IMR-90 (cell line): ENCODE results near the gene SPEG. TPM values are rescaled to one million over a fixed set of nuclear protein-coding genes. Genes with fewer than 3 reads are reported as not detected.
A peak's percentile ranks its signal among the peaks of the same experiment; 100 is the strongest.

ENCODE experiments used
- ATAC-seq: fragments of 200-7000 bp; cut with Tn5 transposase; 2 replicates; pipeline ENCODE4 v1.9.1; 2020; ENCODE audit warnings: low read depth, mild to moderate bottlenecking, moderate library complexity
- BruUV-seq: library from RNA; stranded (reverse); fragments of 400-500 nt; replicated peaks from 2 replicates; lab custom pipeline; 2021; lab: Mats Ljungman, UMichigan
- CTCF ChIA-PET: fragments of 300-600 bp; formaldehyde crosslinking; extraction: SDS; loops from one replicate; lab custom pipeline; 2021; ENCODE audit warnings: antibody characterized with exemption; lab: Yijun Ruan, JAX
- POLR2A ChIA-PET: fragments of 300-600 bp; sonication (Branson Sonifier 250); formaldehyde crosslinking; loops from one replicate; lab custom pipeline; 2022; ENCODE audit warnings: antibody characterized with exemption; ENCODE audit not compliant: unreplicated experiment; lab: Charles Lee
- DNase-seq: peaks from one replicate; pipeline ENCODE4 v3.0.0; 2013
- H2AFZ ChIP-seq: replicated peaks from 2 replicates; pipeline ENCODE3; 2013; ENCODE audit warnings: low read length, mild to moderate bottlenecking; ENCODE audit not compliant: poor library complexity
- H2AK5ac ChIP-seq: 2 replicates; pipeline ENCODE4 v1.6.1; 2013; ENCODE audit warnings: low read depth, low read length, inconsistent platforms
- H2AK9ac ChIP-seq: replicated peaks from 2 replicates; pipeline ENCODE3; 2013; ENCODE audit warnings: mild to moderate bottlenecking, low read depth, low read length, moderate library complexity; ENCODE audit not compliant: poor library complexity
- H2BK120ac ChIP-seq: 2 replicates; pipeline ENCODE4 v1.6.1; 2013; ENCODE audit warnings: low read depth, low read length, inconsistent platforms
- H2BK15ac ChIP-seq: 3 replicates; pipeline ENCODE4 v1.6.1; 2013; ENCODE audit warnings: low read depth, low read length, inconsistent platforms
- H2BK20ac ChIP-seq: 2 replicates; pipeline ENCODE4 v1.6.1; 2013; ENCODE audit warnings: low read depth, mild to moderate bottlenecking, inconsistent platforms, low read length, moderate library complexity
- H2BK5ac ChIP-seq: 2 replicates; pipeline ENCODE4 v1.6.1; 2013; ENCODE audit warnings: mild to moderate bottlenecking, low read depth, low read length, inconsistent platforms; ENCODE audit not compliant: poor library complexity, severe bottlenecking
- H3K14ac ChIP-seq: replicated peaks from 2 replicates; pipeline ENCODE4 v1.6.1; 2013; ENCODE audit warnings: low read depth, low read length, inconsistent platforms
- H3K18ac ChIP-seq: 2 replicates; pipeline ENCODE4 v1.6.1; 2013; ENCODE audit warnings: low read depth, low read length, control low read depth
- H3K23ac ChIP-seq: 2 replicates; pipeline ENCODE4 v1.6.1; 2013; ENCODE audit warnings: low read depth, low read length, inconsistent platforms
- H3K27ac ChIP-seq: 2 replicates; pipeline ENCODE4 v1.5.1; 2013; ENCODE audit warnings: mild to moderate bottlenecking, control low read depth, low read length; ENCODE audit not compliant: insufficient read depth
- H3K27me3 ChIP-seq: 2 replicates; pipeline ENCODE4 v1.6.1; 2013; ENCODE audit warnings: low read length; ENCODE audit not compliant: control insufficient read depth, insufficient read depth
- H3K36me3 ChIP-seq: 2 replicates; pipeline ENCODE4 v1.6.1; 2013; ENCODE audit warnings: low read length, mixed read lengths; ENCODE audit not compliant: control insufficient read depth, insufficient read depth
- H3K4ac ChIP-seq: 2 replicates; pipeline ENCODE4 v1.6.1; 2013; ENCODE audit warnings: low read depth, low read length, inconsistent platforms
- H3K4me1 ChIP-seq: 2 replicates; pipeline ENCODE4 v1.6.1; 2013; ENCODE audit warnings: low read length, mixed read lengths; ENCODE audit not compliant: control insufficient read depth, insufficient read depth
- H3K4me2 ChIP-seq: 2 replicates; pipeline ENCODE4 v1.6.1; 2013; ENCODE audit warnings: low read depth, mild to moderate bottlenecking, control low read depth, low read length, moderate library complexity
- H3K4me3 ChIP-seq: 2 replicates; pipeline ENCODE4 v1.5.1; 2013; ENCODE audit warnings: low read depth, mild to moderate bottlenecking, control low read depth, low read length, moderate library complexity; ENCODE audit not compliant: insufficient read depth
- H3K56ac ChIP-seq: 2 replicates; pipeline ENCODE4 v1.6.1; 2013; ENCODE audit warnings: low read length, inconsistent platforms; ENCODE audit not compliant: insufficient read depth; ENCODE audit errors: extremely low read depth
- H3K79me1 ChIP-seq, 2 experiments: 2 replicates each; pipeline ENCODE4 v1.6.1; 2013; ENCODE audit warnings: low read length in 2 of 2, inconsistent platforms in 1 of 2, low read depth in 1 of 2
- H3K9ac ChIP-seq: 2 replicates; pipeline ENCODE4 v1.6.1; 2013; ENCODE audit warnings: low read depth, low read length, control low read depth
- H3K9me1 ChIP-seq: 2 replicates; pipeline ENCODE4 v1.6.1; 2013; ENCODE audit warnings: low read length, inconsistent platforms; ENCODE audit not compliant: insufficient read depth
- H3K9me3 ChIP-seq: 2 replicates; pipeline ENCODE4 v1.6.1; 2013; ENCODE audit warnings: low read length; ENCODE audit not compliant: control insufficient read depth, insufficient read depth
- H4K20me1 ChIP-seq: 2 replicates; pipeline ENCODE4 v1.6.1; 2013; ENCODE audit warnings: low read length, inconsistent platforms; ENCODE audit not compliant: insufficient read depth
- H4K5ac ChIP-seq: 2 replicates; pipeline ENCODE4 v1.6.1; 2013; ENCODE audit warnings: mild to moderate bottlenecking, low read depth, low read length, control low read depth
- H4K8ac ChIP-seq, 2 experiments: 2 replicates each; pipeline ENCODE4 v1.6.1; 2013; ENCODE audit warnings: low read depth in 2 of 2, low read length in 2 of 2, control low read depth in 1 of 2, inconsistent platforms in 1 of 2
- H4K91ac ChIP-seq: 2 replicates; pipeline ENCODE4 v1.6.1; 2013; ENCODE audit warnings: low read depth, low read length, inconsistent platforms; ENCODE audit not compliant: insufficient read depth
- BHLHE40 ChIP-seq: fragments of 150-350 bp; IDR thresholded peaks from 2 replicates; pipeline ENCODE4 v1.6.1; 2016; ENCODE audit warnings: mild to moderate bottlenecking, low read depth, low read length
- CEBPB ChIP-seq: IDR thresholded peaks from 2 replicates; pipeline ENCODE4 v1.6.1; 2012; ENCODE audit warnings: low read depth, low read length, improper control_type of control experiment
- CHD1 ChIP-seq: IDR thresholded peaks from 2 replicates; pipeline ENCODE4 v1.6.1; 2012; ENCODE audit warnings: low read depth, low read length, improper control_type of control experiment
- CTCF ChIP-seq: conservative IDR thresholded peaks from 2 replicates; pipeline ENCODE4 v1.5.1; 2012; ENCODE audit warnings: mild to moderate bottlenecking, low read depth, low read length, improper control_type of control experiment
- ELK1 ChIP-seq: fragments of 150-350 bp; IDR thresholded peaks from 2 replicates; pipeline ENCODE4 v1.6.1; 2016; ENCODE audit warnings: low read depth, mild to moderate bottlenecking, low read length, moderate library complexity, borderline replicate concordance
- FOS ChIP-seq: fragments of 150-350 bp; IDR thresholded peaks from 2 replicates; pipeline ENCODE4 v1.6.1; 2016; ENCODE audit warnings: low read depth, low read length
- MAFK ChIP-seq: IDR thresholded peaks from 2 replicates; pipeline ENCODE4 v1.6.1; 2012; ENCODE audit warnings: low read depth, low read length, improper control_type of control experiment
- MAZ ChIP-seq: IDR thresholded peaks from 2 replicates; pipeline ENCODE4 v1.6.1; 2012; ENCODE audit warnings: low read depth, mild to moderate bottlenecking, low read length, improper control_type of control experiment, moderate library complexity, borderline replicate concordance
- MXI1 ChIP-seq: IDR thresholded peaks from 2 replicates; pipeline ENCODE4 v1.6.1; 2012; ENCODE audit warnings: low read depth, mild to moderate bottlenecking, low read length, moderate library complexity, borderline replicate concordance
- NFE2L2 ChIP-seq: fragments of 150-350 bp; IDR thresholded peaks from 2 replicates; pipeline ENCODE4 v1.6.1; 2016; ENCODE audit warnings: low read depth, mild to moderate bottlenecking, low read length
- POLR2A ChIP-seq: IDR thresholded peaks from 2 replicates; pipeline ENCODE4 v1.6.1; 2012; ENCODE audit warnings: mild to moderate bottlenecking, low read depth, low read length
- RAD21 ChIP-seq: IDR thresholded peaks from 2 replicates; pipeline ENCODE4 v1.6.1; 2012; ENCODE audit warnings: low read length, improper control_type of control experiment
- RCOR1 ChIP-seq: IDR thresholded peaks from 2 replicates; pipeline ENCODE4 v1.6.1; 2012; ENCODE audit warnings: mild to moderate bottlenecking, low read length, improper control_type of control experiment; ENCODE audit not compliant: insufficient replicate concordance
- SMC3 ChIP-seq: fragments of 150-350 bp; IDR thresholded peaks from 2 replicates; pipeline ENCODE4 v1.6.1; 2016; ENCODE audit warnings: low read depth, mild to moderate bottlenecking, antibody characterized with exemption, low read length, moderate library complexity
- USF2 ChIP-seq: fragments of 150-350 bp; IDR thresholded peaks from 2 replicates; pipeline ENCODE4 v1.6.1; 2017; ENCODE audit warnings: mild to moderate bottlenecking, antibody characterized with exemption, low read length, low read depth
- WGBS, 2 experiments: methylation state at CpG; one replicate each; pipeline versions ENCODE4 v1.1.5 to v1.1.7; 2013; ENCODE audit warnings: missing lambda C conversion rate in 2 of 2; ENCODE audit not compliant: insufficient read length in 1 of 2; ENCODE audit errors: extremely low coverage in 2 of 2; 5-methylcytosine and 5-hydroxymethylcytosine counted together
- dilution Hi-C: fragments of 300-500 bp; cut with HindIII; formaldehyde crosslinking; loops from one replicate; pipeline ENCODE4 v1.14.3; 2018; ENCODE audit warnings: low sequenced_read_pairs; ENCODE audit not compliant: unreplicated experiment
- in situ Hi-C: fragments of 300-500 bp; cut with MboI; formaldehyde crosslinking; loops from 3 replicates; pipeline ENCODE4 v1.14.3; 2019; ENCODE audit warnings: low sequenced_read_pairs, inconsistent platforms, mixed read lengths
- intact Hi-C: fragments of 100-400 bp; cut with micrococcal nuclease; formaldehyde crosslinking; loops from 2 replicates; pipeline ENCODE4 v1.10.0; 2022
- polyA plus RNA-seq, 3 experiments: library from polyadenylated mRNA; depleted of rRNA; stranded (reverse); fragments of >200 nt; gene quantifications; 2 replicates each; pipeline ENCODE4 v1.2.3, GENCODE V29; 2012; ENCODE audit warnings: low replicate concordance in 1 of 3
- total RNA-seq: library from RNA; depleted of rRNA; stranded (reverse); fragments of >200 nt; gene quantifications from 2 replicates; pipeline ENCODE4 v1.2.3, GENCODE V29; 2012

SPEG gene
- total and polyA plus RNA-seq, 2 of the 4 experiments (the other 2 are of a cell fraction), result 6.8 to 81.6 TPM

DNA sequence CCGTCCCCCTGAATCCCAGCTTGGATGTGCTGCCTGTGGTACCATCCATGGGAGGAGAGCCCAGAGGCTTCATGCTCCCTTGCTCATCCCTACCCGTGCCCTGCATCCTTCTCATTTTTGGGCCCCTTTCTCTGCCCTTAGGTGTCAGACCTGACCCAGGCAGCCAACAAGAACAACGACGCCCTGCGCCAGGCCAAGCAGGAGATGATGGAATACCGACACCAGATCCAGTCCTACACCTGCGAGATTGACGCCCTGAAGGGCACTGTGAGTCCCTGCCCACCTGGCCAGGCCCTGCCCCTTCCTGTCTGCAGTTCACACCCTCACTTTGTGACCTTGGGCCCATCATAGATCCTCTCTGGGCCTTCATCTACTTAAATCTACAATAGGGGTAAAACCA lies 14.0 kb upstream of the SPEG start:
- peak overlapping the region; percentile 52 for H2AFZ ChIP-seq
- BruUV-seq, result no TSS peak
- intact Hi-C loops, result no loop called here
- dilution Hi-C loops, result no loop called here
- no peak overlapping the region for H3K4me2 ChIP-seq
- H2AK9ac ChIP-seq, result no peak overlapping the region
- H3K23ac ChIP-seq, result no peak overlapping the region
- H3K18ac ChIP-seq, result no peak overlapping the region
- H3K56ac ChIP-seq, result no peak overlapping the region
- H4K20me1 ChIP-seq, result peaks cover 3% of the 10 kb centered on the region; the same call in 1 of the 2 replicates
- ChIA-PET POLR2A (no interaction called here), CTCF (no interaction called here)
- H4K5ac ChIP-seq, result no peak overlapping the region
- no peak overlapping the region for H2AK5ac ChIP-seq
- WGBS, 2 experiments, result 100% methylated on average over 3 of the region's 8 CpGs; no CpG with 5 or more reads in 1 of the 2 experiments
- H3K27ac ChIP-seq, result no peak overlapping the region
- H3K14ac ChIP-seq, result no peak overlapping the region
- no peaks in the 10 kb centered on the region for H3K9me3 ChIP-seq
- H3K4me3 ChIP-seq, result no peak overlapping the region
- no peak overlapping the region for H2BK15ac ChIP-seq
- no peak overlapping the region for H2BK20ac ChIP-seq
- peaks cover 4% of the 10 kb centered on the region; the same call in 1 of the 2 replicates for H3K27me3 ChIP-seq
- H4K91ac ChIP-seq, result no peak overlapping the region
- no peaks in the 10 kb centered on the region for H3K79me1 ChIP-seq
- H2BK5ac ChIP-seq, result no peak overlapping the region
- H3K9me1 ChIP-seq, result peaks cover 11% of the 10 kb centered on the region
- H3K9ac ChIP-seq, result no peak overlapping the region
- ATAC-seq (no peak), DNase-seq (no peak)
- no peak overlapping the region for H3K4ac ChIP-seq
- H3K36me3 ChIP-seq, result no peaks in the 10 kb centered on the region
- peaks cover 14% of the 10 kb centered on the region for H3K4me1 ChIP-seq
- no peak overlapping the region for H2BK120ac ChIP-seq
- H4K8ac ChIP-seq, result no peak overlapping the region
- TF ChIP-seq CTCF, result no peak
- no peak for TF ChIP-seq FOS
- no peak for TF ChIP-seq NFE2L2
- TF ChIP-seq MXI1, result no peak
- TF ChIP-seq RAD21, result no peak
- no peak for TF ChIP-seq RCOR1
- TF ChIP-seq USF2, result no peak
- no peak for TF ChIP-seq CEBPB
- TF ChIP-seq MAFK, result no peak
- no peak for TF ChIP-seq POLR2A
- TF ChIP-seq CHD1, result no peak
- TF ChIP-seq SMC3, result no peak
- no peak for TF ChIP-seq ELK1
- no peak for TF ChIP-seq MAZ
- TF ChIP-seq BHLHE40, result no peak
- in situ Hi-C loops, result no loop called here
